GM23338 (cell line): ENCODE results near the gene IVL. TPM values are rescaled to one million over a fixed set of nuclear protein-coding genes. Genes with fewer than 3 reads are reported as not detected.

ENCODE experiments used
- ATAC-seq: fragments of 200-7000 bp; cut with Tn5 transposase; 3 replicates; pipeline ENCODE4 v1.9.1; 2020
- DNase-seq: peaks from one replicate; pipeline ENCODE4 v3.0.0-alpha.2; 2015; ENCODE audit warnings: low spot score
- H2AFZ ChIP-seq: fragments of 200-600 bp; sonication (generic); 2 replicates; pipeline ENCODE4 v1.8.0; 2016; ENCODE audit warnings: antibody characterized with exemption, mild to moderate bottlenecking, moderate library complexity
- H3F3A ChIP-seq: fragments of 200-600 bp; sonication (generic); replicated peaks from 2 replicates; pipeline ENCODE4 v1.8.0; 2017; ENCODE audit warnings: antibody characterized with exemption, mixed run types, low read depth
- H3K27ac ChIP-seq: fragments of 200-600 bp; sonication (generic); 2 replicates; pipeline ENCODE4 v1.6.1; 2016; ENCODE audit warnings: low read depth
- H3K27me3 ChIP-seq: fragments of 200-600 bp; sonication (generic); 2 replicates; pipeline ENCODE4 v1.8.0; 2016; ENCODE audit warnings: mild to moderate bottlenecking, mixed run types, moderate library complexity; ENCODE audit not compliant: insufficient read depth
- H3K36me3 ChIP-seq: fragments of 200-600 bp; sonication (generic); 2 replicates; pipeline ENCODE4 v1.8.0; 2016; ENCODE audit warnings: mild to moderate bottlenecking; ENCODE audit not compliant: insufficient read depth
- H3K4me1 ChIP-seq: fragments of 200-600 bp; sonication (generic); 2 replicates; pipeline ENCODE4 v1.8.0; 2016; ENCODE audit warnings: mild to moderate bottlenecking, moderate library complexity; ENCODE audit not compliant: insufficient read depth
- H3K4me2 ChIP-seq: fragments of 200-600 bp; sonication (generic); 2 replicates; pipeline ENCODE4 v1.7.1; 2017; ENCODE audit warnings: mixed run types
- H3K4me3 ChIP-seq: fragments of 200-600 bp; sonication (generic); 2 replicates; pipeline ENCODE4 v1.6.1; 2016; ENCODE audit warnings: mixed run types
- H3K79me2 ChIP-seq: fragments of 200-600 bp; sonication (generic); replicated peaks from 2 replicates; pipeline ENCODE4 v1.8.0; 2017; ENCODE audit warnings: mild to moderate bottlenecking; ENCODE audit not compliant: insufficient read depth
- H3K9me2 ChIP-seq: fragments of 200-600 bp; sonication (generic); 2 replicates; pipeline ENCODE4 v1.8.0; 2017; ENCODE audit not compliant: insufficient read depth
- H4K20me1 ChIP-seq: fragments of 200-600 bp; sonication (generic); replicated peaks from 2 replicates; pipeline ENCODE4 v1.8.0; 2017; ENCODE audit warnings: mild to moderate bottlenecking; ENCODE audit not compliant: insufficient read depth
- H3K27ac Mint-ChIP-seq: 2 replicates; pipeline ENCODE4 v1.8.0; 2020; ENCODE audit warnings: inconsistent platforms, mild to moderate bottlenecking, moderate library complexity, mixed read lengths
- H3K27me3 Mint-ChIP-seq: 3 replicates; pipeline ENCODE4 v1.8.0; 2022; ENCODE audit warnings: low read depth, mild to moderate bottlenecking, moderate library complexity, mixed read lengths, inconsistent platforms; ENCODE audit not compliant: insufficient read depth, poor library complexity
- H3K36me3 Mint-ChIP-seq: 3 replicates; pipeline ENCODE4 v1.8.0; 2021; ENCODE audit warnings: low read depth, mild to moderate bottlenecking, inconsistent platforms, moderate library complexity, mixed read lengths
- H3K4me1 Mint-ChIP-seq: 3 replicates; pipeline ENCODE4 v1.8.0; 2020; ENCODE audit warnings: mild to moderate bottlenecking, inconsistent platforms, mixed read lengths
- H3K4me3 Mint-ChIP-seq: 3 replicates; pipeline ENCODE4 v1.8.0; 2021; ENCODE audit warnings: moderate library complexity, mild to moderate bottlenecking, inconsistent platforms, mixed read lengths
- H3K9me3 Mint-ChIP-seq: 3 replicates; pipeline ENCODE4 v1.8.0; 2020; ENCODE audit warnings: moderate library complexity, mild to moderate bottlenecking, inconsistent platforms, mixed read lengths
- CREB1 ChIP-seq: fragments of 250-450 bp; sonication (Bioruptor Pico); IDR thresholded peaks from 2 replicates; pipeline ENCODE4 v1.5.0; 2020; ENCODE audit warnings: low read depth, mild to moderate bottlenecking, moderate library complexity
- ETS1 ChIP-seq: IDR thresholded peaks from 2 replicates; pipeline ENCODE4 v1.6.1; 2016; ENCODE audit warnings: antibody characterized with exemption
- EZH2 ChIP-seq: fragments of 200-600 bp; sonication (generic); IDR thresholded peaks from one replicate; pipeline ENCODE4 v1.8.0; 2017; ENCODE audit warnings: antibody characterized with exemption, mild to moderate bottlenecking, low read depth; ENCODE audit not compliant: unreplicated experiment
- EZH2phosphoT487 ChIP-seq: fragments of 200-600 bp; sonication (generic); IDR thresholded peaks from one replicate; pipeline ENCODE4 v1.8.1; 2018; ENCODE audit warnings: antibody characterized with exemption; ENCODE audit not compliant: unreplicated experiment
- JUNB ChIP-seq: IDR thresholded peaks from one replicate; pipeline ENCODE4 v1.6.1; 2016; ENCODE audit warnings: antibody characterized with exemption; ENCODE audit not compliant: unreplicated experiment
- NANOG ChIP-seq: IDR thresholded peaks from 2 replicates; pipeline ENCODE4 v1.6.1; 2016; ENCODE audit warnings: antibody characterized with exemption, borderline replicate concordance
- POLR2AphosphoS5 ChIP-seq: IDR thresholded peaks from 2 replicates; pipeline ENCODE4 v1.6.1; 2016; ENCODE audit warnings: antibody characterized with exemption, low read depth
- REST ChIP-seq: IDR thresholded peaks from one replicate; pipeline ENCODE4 v1.6.1; 2018; ENCODE audit warnings: antibody characterized with exemption; ENCODE audit not compliant: unreplicated experiment
- STAT1 ChIP-seq: IDR thresholded peaks from one replicate; pipeline ENCODE4 v1.6.1; 2016; ENCODE audit warnings: antibody characterized with exemption; ENCODE audit not compliant: unreplicated experiment
- ZNF114 ChIP-seq: fragments of 250-450 bp; sonication (Bioruptor Pico); IDR thresholded peaks from 2 replicates; pipeline ENCODE4 v1.5.0; 2020; ENCODE audit warnings: mild to moderate bottlenecking, moderate library complexity
- ZNF331 ChIP-seq: fragments of 250-450 bp; sonication (Bioruptor Pico); IDR thresholded peaks from 2 replicates; pipeline ENCODE4 v1.5.0; 2020; ENCODE audit warnings: low read depth, mild to moderate bottlenecking, moderate library complexity
- polyA plus RNA-seq: library from polyadenylated mRNA; unstranded; fragments of >200 nt; fragmentation: Nextera tagmentation; extraction: Ambion mirVana; gene quantifications from 2 replicates; pipeline ENCODE4 v1.2.1, GENCODE V29; 2016
- total RNA-seq: library from RNA; depleted of rRNA; stranded (reverse); fragments of >200 nt; shearing (Covaris generic); gene quantifications from 2 replicates; pipeline ENCODE4 v1.2.3, GENCODE V29; 2014
- TF ChIP-seq, protein P1 (sequence below): fragments of 250-450 bp; sonication (Bioruptor Pico); IDR thresholded peaks from 2 replicates; pipeline ENCODE4 v1.5.0; 2020; ENCODE audit warnings: mild to moderate bottlenecking, moderate library complexity
- TF ChIP-seq, protein P2 (sequence below), 2 experiments: fragments of 200-600 bp in 1 of 2; sonication (generic) in 1 of 2; conservative IDR thresholded peaks; 2 replicates each; pipeline versions ENCODE4 v1.5.1 to v1.6.1; 2016 to 2017; ENCODE audit warnings: antibody characterized with exemption in 2 of 2, low read depth in 2 of 2, mild to moderate bottlenecking in 2 of 2, moderate library complexity in 1 of 2

Gene IVL
- total and polyA plus RNA-seq, 2 experiments from 2014 or later, result not detected

DNA sequence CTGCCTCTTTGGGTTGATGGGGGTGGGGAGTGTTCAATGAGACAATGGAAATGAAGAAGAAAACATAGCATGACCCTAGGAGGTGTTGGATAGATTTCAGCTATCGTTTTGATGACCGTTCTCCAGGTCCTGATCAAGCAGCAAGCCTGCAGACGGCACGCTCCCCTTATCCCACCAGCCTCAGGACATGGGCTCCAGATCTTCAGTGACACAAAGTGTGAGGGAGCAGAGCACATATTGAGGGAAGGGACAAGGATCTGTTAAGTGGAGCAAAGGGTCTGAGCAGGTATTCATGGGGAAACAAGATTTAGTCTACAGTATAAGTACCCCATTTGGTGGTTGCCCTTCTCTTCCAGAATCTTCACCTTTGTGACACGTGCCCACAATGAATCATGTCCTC lies 43.4 kb downstream of the IVL start:
- Histone ChIP-seq H3K27ac (no peak overlapping the region), H4K20me1 (no peaks in the 10 kb centered on the region), H3K4me1 (no peaks in the 10 kb centered on the region), H3K4me3 (no peak overlapping the region), H3K79me2 (no peaks in the 10 kb centered on the region), H3K36me3 (no peaks in the 10 kb centered on the region), H3K27me3 (no peaks in the 10 kb centered on the region), H2AFZ (no peak overlapping the region), H3K4me2 (no peak overlapping the region), H3K9me2 (peaks cover 2% of the 10 kb centered on the region), H3F3A (no peaks in the 10 kb centered on the region)
- H3K9me3 Mint-ChIP-seq, result no peaks in the 10 kb centered on the region
- TF ChIP-seq STAT1 (no peak), EZH2phosphoT487 (no peak), ZNF114 (CRISPR knock-in tag) (no peak), EZH2 (no peak), JUNB (no peak), CREB1 (CRISPR knock-in tag) (no peak), NANOG (no peak), ZNF331 (CRISPR knock-in tag) (no peak), POLR2AphosphoS5 (no peak), ETS1 (no peak), REST (no peak)
- TF ChIP-seq, protein P1, sequence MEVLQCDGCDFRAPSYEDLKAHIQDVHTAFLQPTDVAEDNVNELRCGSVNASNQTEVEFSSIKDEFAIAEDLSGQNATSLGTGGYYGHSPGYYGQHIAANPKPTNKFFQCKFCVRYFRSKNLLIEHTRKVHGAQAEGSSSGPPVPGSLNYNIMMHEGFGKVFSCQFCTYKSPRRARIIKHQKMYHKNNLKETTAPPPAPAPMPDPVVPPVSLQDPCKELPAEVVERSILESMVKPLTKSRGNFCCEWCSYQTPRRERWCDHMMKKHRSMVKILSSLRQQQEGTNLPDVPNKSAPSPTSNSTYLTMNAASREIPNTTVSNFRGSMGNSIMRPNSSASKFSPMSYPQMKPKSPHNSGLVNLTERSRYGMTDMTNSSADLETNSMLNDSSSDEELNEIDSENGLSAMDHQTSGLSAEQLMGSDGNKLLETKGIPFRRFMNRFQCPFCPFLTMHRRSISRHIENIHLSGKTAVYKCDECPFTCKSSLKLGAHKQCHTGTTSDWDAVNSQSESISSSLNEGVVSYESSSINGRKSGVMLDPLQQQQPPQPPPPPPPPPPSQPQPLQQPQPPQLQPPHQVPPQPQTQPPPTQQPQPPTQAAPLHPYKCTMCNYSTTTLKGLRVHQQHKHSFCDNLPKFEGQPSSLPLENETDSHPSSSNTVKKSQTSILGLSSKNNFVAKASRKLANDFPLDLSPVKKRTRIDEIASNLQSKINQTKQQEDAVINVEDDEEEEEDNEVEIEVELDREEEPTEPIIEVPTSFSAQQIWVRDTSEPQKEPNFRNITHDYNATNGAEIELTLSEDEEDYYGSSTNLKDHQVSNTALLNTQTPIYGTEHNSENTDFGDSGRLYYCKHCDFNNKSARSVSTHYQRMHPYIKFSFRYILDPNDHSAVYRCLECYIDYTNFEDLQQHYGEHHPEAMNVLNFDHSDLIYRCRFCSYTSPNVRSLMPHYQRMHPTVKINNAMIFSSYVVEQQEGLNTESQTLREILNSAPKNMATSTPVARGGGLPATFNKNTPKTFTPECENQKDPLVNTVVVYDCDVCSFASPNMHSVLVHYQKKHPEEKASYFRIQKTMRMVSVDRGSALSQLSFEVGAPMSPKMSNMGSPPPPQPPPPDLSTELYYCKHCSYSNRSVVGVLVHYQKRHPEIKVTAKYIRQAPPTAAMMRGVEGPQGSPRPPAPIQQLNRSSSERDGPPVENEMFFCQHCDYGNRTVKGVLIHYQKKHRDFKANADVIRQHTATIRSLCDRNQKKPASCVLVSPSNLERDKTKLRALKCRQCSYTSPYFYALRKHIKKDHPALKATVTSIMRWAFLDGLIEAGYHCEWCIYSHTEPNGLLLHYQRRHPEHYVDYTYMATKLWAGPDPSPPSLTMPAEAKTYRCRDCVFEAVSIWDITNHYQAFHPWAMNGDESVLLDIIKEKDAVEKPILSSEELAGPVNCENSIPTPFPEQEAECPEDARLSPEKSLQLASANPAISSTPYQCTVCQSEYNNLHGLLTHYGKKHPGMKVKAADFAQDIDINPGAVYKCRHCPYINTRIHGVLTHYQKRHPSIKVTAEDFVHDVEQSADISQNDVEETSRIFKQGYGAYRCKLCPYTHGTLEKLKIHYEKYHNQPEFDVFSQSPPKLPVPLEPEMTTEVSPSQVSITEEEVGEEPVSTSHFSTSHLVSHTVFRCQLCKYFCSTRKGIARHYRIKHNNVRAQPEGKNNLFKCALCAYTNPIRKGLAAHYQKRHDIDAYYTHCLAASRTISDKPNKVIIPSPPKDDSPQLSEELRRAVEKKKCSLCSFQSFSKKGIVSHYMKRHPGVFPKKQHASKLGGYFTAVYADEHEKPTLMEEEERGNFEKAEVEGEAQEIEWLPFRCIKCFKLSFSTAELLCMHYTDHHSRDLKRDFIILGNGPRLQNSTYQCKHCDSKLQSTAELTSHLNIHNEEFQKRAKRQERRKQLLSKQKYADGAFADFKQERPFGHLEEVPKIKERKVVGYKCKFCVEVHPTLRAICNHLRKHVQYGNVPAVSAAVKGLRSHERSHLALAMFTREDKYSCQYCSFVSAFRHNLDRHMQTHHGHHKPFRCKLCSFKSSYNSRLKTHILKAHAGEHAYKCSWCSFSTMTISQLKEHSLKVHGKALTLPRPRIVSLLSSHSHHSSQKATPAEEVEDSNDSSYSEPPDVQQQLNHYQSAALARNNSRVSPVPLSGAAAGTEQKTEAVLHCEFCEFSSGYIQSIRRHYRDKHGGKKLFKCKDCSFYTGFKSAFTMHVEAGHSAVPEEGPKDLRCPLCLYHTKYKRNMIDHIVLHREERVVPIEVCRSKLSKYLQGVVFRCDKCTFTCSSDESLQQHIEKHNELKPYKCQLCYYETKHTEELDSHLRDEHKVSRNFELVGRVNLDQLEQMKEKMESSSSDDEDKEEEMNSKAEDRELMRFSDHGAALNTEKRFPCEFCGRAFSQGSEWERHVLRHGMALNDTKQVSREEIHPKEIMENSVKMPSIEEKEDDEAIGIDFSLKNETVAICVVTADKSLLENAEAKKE (CRISPR knock-in tag), result no peak
- TF ChIP-seq, protein P2, sequence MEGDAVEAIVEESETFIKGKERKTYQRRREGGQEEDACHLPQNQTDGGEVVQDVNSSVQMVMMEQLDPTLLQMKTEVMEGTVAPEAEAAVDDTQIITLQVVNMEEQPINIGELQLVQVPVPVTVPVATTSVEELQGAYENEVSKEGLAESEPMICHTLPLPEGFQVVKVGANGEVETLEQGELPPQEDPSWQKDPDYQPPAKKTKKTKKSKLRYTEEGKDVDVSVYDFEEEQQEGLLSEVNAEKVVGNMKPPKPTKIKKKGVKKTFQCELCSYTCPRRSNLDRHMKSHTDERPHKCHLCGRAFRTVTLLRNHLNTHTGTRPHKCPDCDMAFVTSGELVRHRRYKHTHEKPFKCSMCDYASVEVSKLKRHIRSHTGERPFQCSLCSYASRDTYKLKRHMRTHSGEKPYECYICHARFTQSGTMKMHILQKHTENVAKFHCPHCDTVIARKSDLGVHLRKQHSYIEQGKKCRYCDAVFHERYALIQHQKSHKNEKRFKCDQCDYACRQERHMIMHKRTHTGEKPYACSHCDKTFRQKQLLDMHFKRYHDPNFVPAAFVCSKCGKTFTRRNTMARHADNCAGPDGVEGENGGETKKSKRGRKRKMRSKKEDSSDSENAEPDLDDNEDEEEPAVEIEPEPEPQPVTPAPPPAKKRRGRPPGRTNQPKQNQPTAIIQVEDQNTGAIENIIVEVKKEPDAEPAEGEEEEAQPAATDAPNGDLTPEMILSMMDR (conservative IDR thresholded peaks at IDR 0.05; ENCODE audit: low read depth in 2 of 2), result no peak
- no peak overlapping the region for H3K4me3 Mint-ChIP-seq
- no peaks in the 10 kb centered on the region for H3K36me3 Mint-ChIP-seq
- H3K27me3 Mint-ChIP-seq, result peaks cover 5% of the 10 kb centered on the region
- DNase-seq (no peak), ATAC-seq (no peak)
- no peak overlapping the region for H3K27ac Mint-ChIP-seq
- no peaks in the 10 kb centered on the region for H3K4me1 Mint-ChIP-seq
